ENCODE data around the gene PHLDB1.

Gene PHLDB1

DNA sequence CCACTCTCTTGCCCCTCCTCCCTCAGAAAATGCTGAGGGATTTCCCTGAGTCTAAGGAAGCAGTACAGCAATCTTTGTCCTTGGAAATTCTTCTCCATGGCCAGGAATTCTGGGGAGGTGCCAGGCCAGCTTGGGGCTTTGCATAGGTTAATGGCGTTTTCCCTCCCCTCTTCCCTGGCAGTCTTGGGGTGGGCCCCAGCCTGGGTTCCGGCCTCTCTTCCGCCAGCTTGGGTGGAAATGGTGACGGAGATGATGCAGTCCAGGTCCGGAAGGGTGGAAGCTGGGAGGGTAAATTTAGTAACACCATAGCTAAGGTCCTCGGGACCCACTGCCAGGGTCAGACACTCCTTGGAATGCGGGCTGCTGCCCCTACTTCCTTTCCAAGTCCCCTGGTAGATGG is 5.0 kb downstream of the PHLDB1 start:
- TF ChIP-seq PAX5 (IDR thresholded peaks at IDR 0.05; ENCODE audit: insufficient read depth, low read length, severe bottlenecking) = no peak
- TF ChIP-seq POLR2AphosphoS5 (IDR thresholded peaks at IDR 0.05; ENCODE audit: low read depth, low read length) = no peak
- TF ChIP-seq POLR2A (IDR thresholded peaks at IDR 0.05; ENCODE audit: low read depth, low read length) = no peak
- FAIRE-seq = no peak

GRCh38 chr11:118614511-118614910 is 7.1 kb downstream of the PHLDB1 start:
- DNase-seq (ENCODE audit: insufficient read length, low spot score) = no peak
- no peak for FAIRE-seq
- no peak for TF ChIP-seq TAF1 (IDR thresholded peaks at IDR 0.05; ENCODE audit: low read depth, low read length)

More for the DNA sequence above, 5.0 kb downstream of the PHLDB1 start:
- no peak for DNase-seq (ENCODE audit: insufficient read length, low spot score)

DNA sequence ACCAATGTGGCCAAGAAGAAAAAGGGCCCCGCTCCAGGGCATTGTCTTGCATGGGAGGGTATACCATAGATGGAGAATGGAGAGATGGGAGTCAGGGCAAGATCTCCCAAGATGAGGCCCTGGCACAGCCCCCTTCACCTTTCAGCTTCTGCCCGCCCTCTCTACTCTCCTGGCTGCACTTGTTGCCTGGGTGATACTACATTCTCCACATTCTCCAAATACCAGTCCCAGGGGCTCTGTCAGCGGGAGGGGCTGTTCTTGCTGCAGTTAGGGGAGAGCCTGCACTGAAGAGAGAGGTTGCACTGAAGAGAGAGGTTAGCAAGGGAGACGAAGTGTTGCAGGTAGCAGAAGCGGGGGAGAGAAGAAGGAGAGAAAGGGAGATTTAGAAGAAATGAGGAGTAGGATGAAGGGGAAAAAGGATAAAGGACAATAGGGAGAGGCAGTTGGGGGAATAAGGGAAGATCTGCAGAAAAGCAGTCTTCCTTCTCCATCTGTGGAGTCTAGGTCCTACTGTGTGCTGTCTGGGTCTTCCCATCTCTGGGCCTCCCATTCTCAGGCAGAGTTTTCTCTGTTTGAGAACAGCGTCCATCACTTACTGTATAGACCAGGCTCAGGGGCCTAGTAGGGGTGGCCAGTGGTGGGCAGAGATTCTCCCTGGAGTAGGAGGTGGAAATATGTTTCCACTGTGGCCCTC is 8.0 kb downstream of the PHLDB1 start:
- TF ChIP-seq SPI1 (IDR thresholded peaks at IDR 0.05; ENCODE audit: low read depth, low read length) (no peak), POU2F2 (IDR thresholded peaks at IDR 0.05; ENCODE audit: low read depth, low read length) (no peak), PAX5 (IDR thresholded peaks at IDR 0.05; ENCODE audit: insufficient read depth, low read length, severe bottlenecking) (no peak), TAF1 (IDR thresholded peaks at IDR 0.05; ENCODE audit: low read depth, low read length) (no peak), POLR2AphosphoS5 (IDR thresholded peaks at IDR 0.05; ENCODE audit: low read depth, low read length) (no peak), POLR2A (IDR thresholded peaks at IDR 0.05; ENCODE audit: low read depth, low read length) (no peak)
- FAIRE-seq (no peak), DNase-seq (ENCODE audit: insufficient read length, low spot score) (no peak)

- TF ChIP-seq SPI1 (IDR thresholded peaks at IDR 0.05; ENCODE audit: low read depth, low read length) (no peak), PAX5 (IDR thresholded peaks at IDR 0.05; ENCODE audit: insufficient read depth, low read length, severe bottlenecking) (no peak), POU2F2 (IDR thresholded peaks at IDR 0.05; ENCODE audit: low read depth, low read length) (no peak), POLR2AphosphoS5 (IDR thresholded peaks at IDR 0.05; ENCODE audit: low read depth, low read length) (no peak)
- FAIRE-seq (no peak), DNase-seq (ENCODE audit: insufficient read length, low spot score) (no peak)
Observed at GRCh38 chr11:118615976-118616371, 8.6 kb downstream of the PHLDB1 start.

DNA sequence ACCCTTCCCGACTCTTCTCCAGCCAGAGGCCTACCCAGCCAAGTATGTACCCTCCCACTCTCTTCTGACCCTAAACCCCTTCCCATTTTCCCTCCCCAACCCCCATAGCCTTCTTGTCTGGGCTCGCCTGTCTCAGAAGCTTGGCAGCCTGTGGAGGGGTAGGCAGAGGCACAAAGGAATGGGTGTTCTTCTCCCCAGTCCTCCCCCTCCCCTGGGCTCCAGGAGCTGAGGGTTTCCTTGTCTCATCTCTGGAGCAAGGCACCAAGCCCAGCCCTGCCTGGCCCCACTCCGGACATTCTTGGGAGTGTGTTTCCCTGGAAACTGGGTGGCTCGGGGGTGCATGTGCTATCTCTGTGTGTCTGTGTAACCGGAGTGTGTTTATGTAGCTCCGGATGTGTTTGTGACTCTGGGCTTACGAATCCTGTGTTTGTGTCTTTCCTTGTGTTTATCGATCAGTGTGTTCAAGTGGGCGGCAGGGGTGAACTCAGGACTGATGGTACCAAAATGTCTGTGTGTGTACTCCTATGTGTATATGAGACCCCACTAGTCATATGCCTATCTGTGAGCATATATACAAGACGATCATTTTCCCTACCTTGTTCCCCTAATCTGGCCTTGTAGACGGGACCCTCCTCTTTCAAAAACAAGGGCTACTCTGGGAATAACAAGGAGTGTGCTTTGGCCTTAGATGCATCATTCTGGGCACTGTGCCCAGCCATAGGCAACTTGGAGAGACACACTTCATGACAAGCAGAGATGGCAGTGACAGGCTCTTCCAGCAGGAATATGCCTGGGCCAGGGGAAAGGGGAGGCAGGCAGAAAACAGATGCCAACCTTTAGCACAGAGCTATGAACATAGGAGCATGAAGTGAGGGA is 10.9 kb downstream of the PHLDB1 start:
- DNase-seq (ENCODE audit: insufficient read length, low spot score) (no peak), FAIRE-seq (no peak)
- TF ChIP-seq POLR2AphosphoS5 (IDR thresholded peaks at IDR 0.05; ENCODE audit: low read depth, low read length) = no peak
- no peak for TF ChIP-seq PAX5 (IDR thresholded peaks at IDR 0.05; ENCODE audit: insufficient read depth, low read length, severe bottlenecking)

DNA sequence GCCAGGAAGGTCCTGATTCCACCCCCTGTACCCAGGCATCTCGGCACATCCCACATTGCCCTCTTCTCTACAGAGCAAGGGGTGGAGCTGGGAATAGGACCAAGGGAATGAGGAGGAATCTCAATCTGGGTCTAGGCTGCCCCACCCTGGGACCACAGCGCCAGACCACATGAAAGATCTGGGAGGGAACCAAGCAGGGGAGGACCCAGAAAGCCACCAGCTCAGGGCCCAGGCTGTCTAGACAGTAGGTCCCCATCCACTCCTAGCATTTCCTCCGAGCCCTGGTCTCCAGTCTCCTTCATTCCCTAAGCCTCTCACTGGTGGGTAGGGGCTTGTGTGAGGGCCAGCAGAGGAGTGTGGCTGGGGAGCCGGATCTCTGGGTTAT is 11.6 kb downstream of the PHLDB1 start:
- no peak for TF ChIP-seq POU2F2 (IDR thresholded peaks at IDR 0.05; ENCODE audit: low read depth, low read length)
- no peak for TF ChIP-seq POLR2A (IDR thresholded peaks at IDR 0.05; ENCODE audit: low read depth, low read length)
- TF ChIP-seq SPI1 (IDR thresholded peaks at IDR 0.05; ENCODE audit: low read depth, low read length) = no peak
- no peak for TF ChIP-seq TAF1 (IDR thresholded peaks at IDR 0.05; ENCODE audit: low read depth, low read length)
- TF ChIP-seq POLR2AphosphoS5 (IDR thresholded peaks at IDR 0.05; ENCODE audit: low read depth, low read length) = no peak
- no peak for TF ChIP-seq PAX5 (IDR thresholded peaks at IDR 0.05; ENCODE audit: insufficient read depth, low read length, severe bottlenecking)

DNA sequence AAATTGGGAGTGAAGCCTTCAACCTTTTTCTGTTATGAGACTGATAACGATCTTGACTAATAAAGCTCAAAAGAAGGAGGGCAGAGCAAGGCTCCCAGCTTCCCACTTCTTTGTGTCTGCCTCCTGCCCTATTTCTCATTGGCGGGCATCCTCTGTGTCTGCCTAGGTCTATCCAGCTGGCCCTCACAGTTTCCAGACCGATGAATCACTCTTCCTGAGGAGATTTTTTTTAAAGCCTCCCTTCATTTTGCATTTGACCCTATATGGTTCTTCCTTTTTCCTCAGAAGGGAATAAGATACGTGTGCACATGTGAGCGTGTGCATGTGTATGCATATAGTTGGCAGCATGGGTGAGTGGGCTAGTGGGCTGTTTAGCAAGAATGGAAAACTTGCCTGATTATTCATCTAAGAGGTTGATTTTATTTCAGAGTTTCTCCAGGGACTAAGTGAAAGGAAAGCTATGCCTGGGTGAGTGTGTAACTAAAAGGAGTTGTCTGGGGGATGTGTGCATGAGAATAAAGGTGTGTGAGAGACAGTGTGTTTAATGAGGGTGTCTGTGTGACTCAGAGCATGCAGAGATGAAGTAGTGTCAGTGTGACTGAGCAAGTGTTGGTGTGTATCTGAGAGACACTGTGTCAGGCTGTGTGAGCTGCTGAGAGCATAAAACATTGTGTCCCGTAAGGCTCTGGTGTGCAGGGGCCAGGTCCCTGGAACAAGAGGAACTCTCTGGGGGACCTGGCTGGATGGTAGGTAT is 12.2 kb downstream of the PHLDB1 start:
- DNase-seq (ENCODE audit: insufficient read length, low spot score) (no peak), FAIRE-seq (no peak)

More for the DNA sequence above, 11.6 kb downstream of the PHLDB1 start:
- FAIRE-seq = no peak
- DNase-seq (ENCODE audit: insufficient read length, low spot score) = no peak

DNA sequence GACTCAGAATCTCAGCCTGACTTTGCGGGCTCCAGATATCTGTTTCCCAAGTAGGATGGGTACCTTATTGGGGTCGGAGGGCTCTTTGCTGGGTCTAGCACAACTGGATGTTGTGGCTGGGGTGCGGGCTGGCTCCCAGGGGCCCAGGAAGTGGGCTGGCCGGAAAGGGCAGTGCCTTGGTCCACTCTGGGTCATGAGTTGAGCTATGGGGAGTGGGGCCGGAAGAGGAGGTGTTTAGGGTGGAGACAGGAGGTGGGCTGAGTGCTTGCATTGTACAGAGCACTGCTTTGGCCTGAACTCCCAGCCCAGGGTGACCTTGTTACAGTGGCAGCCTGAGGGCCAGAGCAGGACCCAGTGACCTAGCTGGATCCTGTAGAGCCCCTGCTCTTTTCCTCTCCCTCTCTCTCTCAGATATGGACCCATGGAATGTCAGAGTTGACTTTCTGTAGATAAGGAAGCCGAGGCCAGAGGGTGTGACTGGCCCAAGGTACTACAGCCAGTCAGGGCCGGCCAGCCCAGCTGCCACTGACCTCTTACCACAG is 13.2 kb downstream of the PHLDB1 start:
- DNase-seq (ENCODE audit: insufficient read length, low spot score) = no peak

More for the DNA sequence above, 12.2 kb downstream of the PHLDB1 start:
- TF ChIP-seq POU2F2 (IDR thresholded peaks at IDR 0.05; ENCODE audit: low read depth, low read length) (no peak), POLR2A (IDR thresholded peaks at IDR 0.05; ENCODE audit: low read depth, low read length) (no peak), PAX5 (IDR thresholded peaks at IDR 0.05; ENCODE audit: insufficient read depth, low read length, severe bottlenecking) (no peak), POLR2AphosphoS5 (IDR thresholded peaks at IDR 0.05; ENCODE audit: low read depth, low read length) (no peak), SPI1 (IDR thresholded peaks at IDR 0.05; ENCODE audit: low read depth, low read length) (no peak), TAF1 (IDR thresholded peaks at IDR 0.05; ENCODE audit: low read depth, low read length) (no peak)

GRCh38 chr11:118621071-118621783 is 13.8 kb downstream of the PHLDB1 start:
- FAIRE-seq (no peak), DNase-seq (ENCODE audit: insufficient read length, low spot score) (peak; percentile 51)
- no peak for TF ChIP-seq PAX5 (IDR thresholded peaks at IDR 0.05; ENCODE audit: insufficient read depth, low read length, severe bottlenecking)
- TF ChIP-seq POU2F2 (IDR thresholded peaks at IDR 0.05; ENCODE audit: low read depth, low read length) = no peak
- no peak for TF ChIP-seq POLR2AphosphoS5 (IDR thresholded peaks at IDR 0.05; ENCODE audit: low read depth, low read length)
- TF ChIP-seq TAF1 (IDR thresholded peaks at IDR 0.05; ENCODE audit: low read depth, low read length) = no peak
- TF ChIP-seq SPI1 (IDR thresholded peaks at IDR 0.05; ENCODE audit: low read depth, low read length) = no peak
- TF ChIP-seq POLR2A (IDR thresholded peaks at IDR 0.05; ENCODE audit: low read depth, low read length) = no peak

More for the DNA sequence above, 13.2 kb downstream of the PHLDB1 start:
- FAIRE-seq = no peak
- TF ChIP-seq PAX5 (IDR thresholded peaks at IDR 0.05; ENCODE audit: insufficient read depth, low read length, severe bottlenecking) = no peak
- TF ChIP-seq TAF1 (IDR thresholded peaks at IDR 0.05; ENCODE audit: low read depth, low read length) = no peak
- no peak for TF ChIP-seq POU2F2 (IDR thresholded peaks at IDR 0.05; ENCODE audit: low read depth, low read length)
- TF ChIP-seq POLR2AphosphoS5 (IDR thresholded peaks at IDR 0.05; ENCODE audit: low read depth, low read length) = no peak
- no peak for TF ChIP-seq POLR2A (IDR thresholded peaks at IDR 0.05; ENCODE audit: low read depth, low read length)
- no peak for TF ChIP-seq SPI1 (IDR thresholded peaks at IDR 0.05; ENCODE audit: low read depth, low read length)

Data from GM12891 (cell line).